Activated T-helper 1 cell treated with anti-CD3 and anti-CD28 coated beads, Interleukin-2, amount 50 U/mL, for 16 hours (primary cell): Measurements from ENCODE around the gene ZFP36.

Experiments
- DNase-seq, 2 donors: peaks; one replicate each; pipeline ENCODE4 v3.0.0-alpha.2; 2020; ENCODE audit warnings: low read depth in 1 of 2, low spot score in 1 of 2

The ZFP36 gene

GRCh38 chr19:39382991-39383828 is 23.4 kb upstream of the ZFP36 start:
- DNase-seq = no peak

- DNase-seq = no peak
These were observed 21.6 kb upstream of the ZFP36 start for GRCh38 chr19:39384839-39385568.

- no peak for DNase-seq
These were observed 20.8 kb upstream of the ZFP36 start for GRCh38 chr19:39385629-39386411.

GRCh38 chr19:39386557-39386956 is 20.1 kb upstream of the ZFP36 start:
- no peak for DNase-seq

- no peak for DNase-seq
These were observed 18.0 kb upstream of the ZFP36 start for GRCh38 chr19:39388657-39389056.

- no peak for DNase-seq
These were observed 16.8 kb upstream of the ZFP36 start for GRCh38 chr19:39389631-39390414.

GRCh38 chr19:39390451-39390750 is 16.2 kb upstream of the ZFP36 start:
- DNase-seq = no peak

GRCh38 chr19:39390751-39391437 is 15.8 kb upstream of the ZFP36 start, which contains the start of the genes MED29 and PAF1:
Gene MED29 (plus strand): TSS chr19:39391378. CDS start chr19:39391423, 45 bp downstream.
Gene PAF1 (minus strand): TSS chr19:39391106. CDS start chr19:39390864, 242 bp downstream.
- peak; percentile 81 to 92 for DNase-seq

GRCh38 chr19:39397360-39398296 is 9.0 kb upstream of the ZFP36 start:
- DNase-seq = peak; percentile 87 to 94

- DNase-seq = no peak
These were observed 8.3 kb upstream of the ZFP36 start for GRCh38 chr19:39398297-39398864.

- DNase-seq = no peak
These were observed 7.0 kb upstream of the ZFP36 start for GRCh38 chr19:39399668-39400050.

- no peak for DNase-seq
These were observed 6.6 kb upstream of the ZFP36 start for GRCh38 chr19:39400061-39400460.

- DNase-seq = no peak
These were observed 5.5 kb upstream of the ZFP36 start for GRCh38 chr19:39401070-39401548.

- DNase-seq = peak; percentile 68 to 69
These were observed 4.9 kb upstream of the ZFP36 start for GRCh38 chr19:39401549-39402345.

GRCh38 chr19:39402346-39403300 is 4.0 kb upstream of the ZFP36 start:
- peak; percentile 61 to 76 for DNase-seq
